ENCODE measurements around the gene RASD1.

GRCh38 chr17:17492571-17492970 is 3.6 kb downstream of the RASD1 start:
- TF ChIP-seq EZH2phosphoT487 (IDR thresholded peaks at IDR 0.05; ENCODE audit: low read depth, severe bottlenecking, unreplicated experiment), result no peak
- TF ChIP-seq CTCF (IDR thresholded peaks at IDR 0.05; ENCODE audit: poor library complexity), result no peak
- no peak for TF ChIP-seq EZH2 (IDR thresholded peaks at IDR 0.05; ENCODE audit: borderline replicate concordance)
